HL-60 (cell line): ENCODE measurements around the gene TTC28.

Source experiments
- CTCF ChIP-seq: IDR thresholded peaks from one replicate; pipeline ENCODE4 v1.5.1; 2011; ENCODE audit warnings: low read length, control low read depth, inconsistent platforms; ENCODE audit not compliant: insufficient read depth
- POLR2AphosphoS5 ChIP-seq: IDR thresholded peaks from 2 replicates; pipeline ENCODE4 v1.6.1; 2012; ENCODE audit warnings: low read depth
- TF ChIP-seq, protein P1 (sequence below): IDR thresholded peaks from 2 replicates; pipeline ENCODE4 v1.6.1; 2012; ENCODE audit warnings: low read depth; ENCODE audit not compliant: insufficient replicate concordance

DNA sequence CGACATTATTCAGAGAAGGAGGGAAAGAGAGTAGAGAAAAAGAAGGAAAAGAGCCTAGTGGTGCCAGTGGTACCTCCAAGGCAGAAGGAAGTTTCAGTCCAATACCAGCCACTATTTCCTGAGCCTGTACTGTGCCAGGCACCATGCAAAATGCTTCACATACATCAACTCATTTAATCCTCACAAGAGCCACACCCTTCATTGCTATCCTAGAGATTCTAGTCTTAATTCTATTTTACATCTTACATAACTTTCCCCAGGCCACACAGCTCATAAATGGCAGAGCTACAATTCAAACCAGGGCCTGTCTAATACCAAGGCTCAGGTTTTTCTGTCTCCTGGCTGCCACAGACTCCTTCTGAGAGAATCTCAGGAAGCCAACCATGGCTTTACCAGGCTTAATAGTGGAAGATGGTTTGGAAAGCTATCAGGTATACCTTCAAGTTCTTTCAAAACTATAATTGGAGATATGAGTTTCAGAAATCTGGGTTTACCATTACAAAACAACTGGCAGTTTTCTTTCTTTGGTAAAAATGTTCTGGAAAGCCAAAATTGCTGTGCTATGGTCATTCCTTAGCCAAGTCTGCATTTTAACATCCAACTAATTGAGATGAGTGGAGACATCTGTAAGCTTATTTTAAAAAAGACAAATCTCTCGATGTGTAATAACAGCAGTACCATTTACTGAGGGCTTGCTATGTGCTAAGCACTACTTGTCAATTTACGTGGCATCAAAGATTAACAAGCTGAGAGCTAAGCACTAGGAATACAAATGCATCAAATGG, 535.5 kb downstream of the TTC28 start:
- TF ChIP-seq CTCF = no peak
- TF ChIP-seq POLR2AphosphoS5 = no peak
- TF ChIP-seq, protein P1, sequence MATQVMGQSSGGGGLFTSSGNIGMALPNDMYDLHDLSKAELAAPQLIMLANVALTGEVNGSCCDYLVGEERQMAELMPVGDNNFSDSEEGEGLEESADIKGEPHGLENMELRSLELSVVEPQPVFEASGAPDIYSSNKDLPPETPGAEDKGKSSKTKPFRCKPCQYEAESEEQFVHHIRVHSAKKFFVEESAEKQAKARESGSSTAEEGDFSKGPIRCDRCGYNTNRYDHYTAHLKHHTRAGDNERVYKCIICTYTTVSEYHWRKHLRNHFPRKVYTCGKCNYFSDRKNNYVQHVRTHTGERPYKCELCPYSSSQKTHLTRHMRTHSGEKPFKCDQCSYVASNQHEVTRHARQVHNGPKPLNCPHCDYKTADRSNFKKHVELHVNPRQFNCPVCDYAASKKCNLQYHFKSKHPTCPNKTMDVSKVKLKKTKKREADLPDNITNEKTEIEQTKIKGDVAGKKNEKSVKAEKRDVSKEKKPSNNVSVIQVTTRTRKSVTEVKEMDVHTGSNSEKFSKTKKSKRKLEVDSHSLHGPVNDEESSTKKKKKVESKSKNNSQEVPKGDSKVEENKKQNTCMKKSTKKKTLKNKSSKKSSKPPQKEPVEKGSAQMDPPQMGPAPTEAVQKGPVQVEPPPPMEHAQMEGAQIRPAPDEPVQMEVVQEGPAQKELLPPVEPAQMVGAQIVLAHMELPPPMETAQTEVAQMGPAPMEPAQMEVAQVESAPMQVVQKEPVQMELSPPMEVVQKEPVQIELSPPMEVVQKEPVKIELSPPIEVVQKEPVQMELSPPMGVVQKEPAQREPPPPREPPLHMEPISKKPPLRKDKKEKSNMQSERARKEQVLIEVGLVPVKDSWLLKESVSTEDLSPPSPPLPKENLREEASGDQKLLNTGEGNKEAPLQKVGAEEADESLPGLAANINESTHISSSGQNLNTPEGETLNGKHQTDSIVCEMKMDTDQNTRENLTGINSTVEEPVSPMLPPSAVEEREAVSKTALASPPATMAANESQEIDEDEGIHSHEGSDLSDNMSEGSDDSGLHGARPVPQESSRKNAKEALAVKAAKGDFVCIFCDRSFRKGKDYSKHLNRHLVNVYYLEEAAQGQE = no peak
